Mesendoderm (in vitro differentiated cells): ENCODE results near the gene ZNF628.

Experiments used
- DNase-seq: peaks from one replicate; pipeline ENCODE4 v3.0.0; 2013
- H2AK5ac ChIP-seq: 2 replicates; pipeline ENCODE4 v1.6.1; 2013; ENCODE audit warnings: low read length, inconsistent platforms
- H2BK120ac ChIP-seq: 2 replicates; pipeline ENCODE4 v1.6.1; 2013; ENCODE audit warnings: low read depth, mild to moderate bottlenecking, low read length, moderate library complexity, mixed read lengths
- H2BK15ac ChIP-seq: replicated peaks from 2 replicates; pipeline ENCODE4 v1.6.1; 2013; ENCODE audit warnings: low read depth, mild to moderate bottlenecking, moderate library complexity
- H2BK5ac ChIP-seq: 2 replicates; pipeline ENCODE4 v1.6.1; 2013; ENCODE audit warnings: low read length, inconsistent platforms
- H3K18ac ChIP-seq: 2 replicates; pipeline ENCODE4 v1.6.1; 2013; ENCODE audit warnings: mild to moderate bottlenecking, low read length, mixed read lengths
- H3K23ac ChIP-seq: one replicate; pipeline ENCODE4 v1.6.1; 2013; ENCODE audit warnings: low read length
- H3K27ac ChIP-seq: 2 replicates; pipeline ENCODE4 v1.5.1; 2013; ENCODE audit warnings: low read depth, mild to moderate bottlenecking, inconsistent platforms, low read length, moderate library complexity
- H3K27me3 ChIP-seq: 2 replicates; pipeline ENCODE4 v1.6.1; 2013; ENCODE audit warnings: low read length, control low read depth, mild to moderate bottlenecking, inconsistent platforms; ENCODE audit not compliant: insufficient read depth, poor library complexity
- H3K36me3 ChIP-seq: 2 replicates; pipeline ENCODE4 v1.6.1; 2013; ENCODE audit warnings: low read length, inconsistent platforms; ENCODE audit not compliant: control insufficient read depth, insufficient read depth
- H3K4ac ChIP-seq: one replicate; pipeline ENCODE4 v1.6.1; 2013; ENCODE audit warnings: low read depth, mild to moderate bottlenecking, low read length, moderate library complexity
- H3K4me1 ChIP-seq: 2 replicates; pipeline ENCODE4 v1.6.1; 2013; ENCODE audit warnings: low read depth, low read length, inconsistent platforms; ENCODE audit not compliant: control insufficient read depth
- H3K4me2 ChIP-seq: 2 replicates; pipeline ENCODE4 v1.6.1; 2013; ENCODE audit warnings: low read length
- H3K4me3 ChIP-seq: 2 replicates; pipeline ENCODE4 v1.5.1; 2013; ENCODE audit warnings: mild to moderate bottlenecking, low read length
- H3K56ac ChIP-seq: one replicate; pipeline ENCODE4 v1.6.1; 2013; ENCODE audit warnings: low read length
- H3K79me1 ChIP-seq: 2 replicates; pipeline ENCODE4 v1.6.1; 2013; ENCODE audit warnings: low read length, inconsistent platforms
- H3K79me2 ChIP-seq: 2 replicates; pipeline ENCODE4 v1.6.1; 2013; ENCODE audit warnings: mild to moderate bottlenecking, low read length; ENCODE audit not compliant: control insufficient read depth, insufficient read depth
- H3K9ac ChIP-seq: 2 replicates; pipeline ENCODE4 v1.6.1; 2013; ENCODE audit warnings: low read length, inconsistent platforms
- H4K5ac ChIP-seq: one replicate; pipeline ENCODE4 v1.6.1; 2013; ENCODE audit warnings: low read length
- H4K8ac ChIP-seq: one replicate; pipeline ENCODE4 v1.6.1; 2013; ENCODE audit warnings: low read depth, mild to moderate bottlenecking, control low read depth, low read length, moderate library complexity
- WGBS: extraction: QIAGEN DNeasy Blood & Tissue Kit; methylation state at CpG from one replicate; pipeline ENCODE4 v1.1.7; 2013; ENCODE audit warnings: low lambda C conversion rate, missing lambda C conversion rate; ENCODE audit not compliant: insufficient coverage; ENCODE audit errors: extremely low coverage; 5-methylcytosine and 5-hydroxymethylcytosine counted together

Gene ZNF628

DNA sequence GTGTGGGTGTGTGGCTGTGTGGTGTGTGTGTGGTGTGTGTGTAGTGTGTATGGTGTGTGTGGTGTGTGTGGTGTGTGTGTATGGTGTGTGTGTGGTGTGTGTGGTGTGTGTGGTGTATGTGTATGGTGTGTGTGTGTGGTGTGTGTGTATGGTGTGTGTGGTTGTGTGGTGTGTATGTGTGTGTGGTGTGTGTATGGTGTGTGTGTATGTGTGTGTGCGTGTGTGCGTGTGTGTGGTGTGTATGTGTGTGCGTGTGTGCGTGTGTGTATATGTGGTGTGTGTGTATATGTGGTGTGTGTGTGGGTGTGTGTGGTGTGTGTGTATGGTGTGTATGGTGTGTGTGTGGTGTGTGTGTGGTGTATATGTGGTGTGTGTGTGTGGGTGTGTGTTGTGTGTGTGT, 41.4 kb upstream of the ZNF628 start:
- peaks cover under 1% of the 10 kb centered on the region for H3K27me3 ChIP-seq
- no peak for DNase-seq
- no peak overlapping the region for H2AK5ac ChIP-seq
- no peak overlapping the region for H3K27ac ChIP-seq
- H3K79me1 ChIP-seq, result no peaks in the 10 kb centered on the region
- no peaks in the 10 kb centered on the region for H3K4me1 ChIP-seq
- H3K4ac ChIP-seq, result no peak overlapping the region
- no peak overlapping the region for H3K9ac ChIP-seq
- H3K4me2 ChIP-seq, result no peak overlapping the region
- H3K18ac ChIP-seq, result no peak overlapping the region
- no peaks in the 10 kb centered on the region for H3K36me3 ChIP-seq
- H3K23ac ChIP-seq, result no peak overlapping the region
- H4K5ac ChIP-seq, result no peak overlapping the region
- H4K8ac ChIP-seq, result no peak overlapping the region
- 100% methylated on average over 4 of the region's 4 CpGs for WGBS
- H3K79me2 ChIP-seq, result no peaks in the 10 kb centered on the region
- H2BK120ac ChIP-seq, result no peak overlapping the region
- no peak overlapping the region for H2BK15ac ChIP-seq
- no peak overlapping the region for H3K4me3 ChIP-seq
- no peak overlapping the region for H2BK5ac ChIP-seq
- no peak overlapping the region for H3K56ac ChIP-seq

DNA sequence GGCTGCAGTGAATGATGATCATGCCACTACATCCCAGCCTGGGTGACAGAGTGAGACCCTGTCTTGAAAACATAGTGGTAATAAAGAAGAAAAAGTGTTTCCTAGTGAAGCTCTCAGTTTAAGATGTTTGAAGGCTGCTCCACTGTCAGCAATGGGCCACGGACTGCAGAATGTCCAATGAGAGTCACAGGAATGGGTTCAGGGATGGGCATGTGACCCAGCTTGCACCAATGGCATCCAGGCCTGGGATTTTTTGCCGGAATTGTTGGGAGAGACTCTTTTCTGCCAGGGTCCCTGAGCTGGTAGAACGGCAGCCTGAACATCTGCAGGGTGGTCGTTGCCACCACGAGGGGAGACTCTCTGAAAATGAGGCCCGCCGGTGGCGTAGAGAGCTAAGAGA, 39.6 kb upstream of the ZNF628 start:
- H3K79me2 ChIP-seq, result no peaks in the 10 kb centered on the region
- DNase-seq, result no peak
- no CpG with 5 or more reads among the region's 8 CpGs for WGBS
- H2BK15ac ChIP-seq, result no peak overlapping the region
- no peak overlapping the region for H3K18ac ChIP-seq
- H2BK5ac ChIP-seq, result no peak overlapping the region
- H3K4me3 ChIP-seq, result no peak overlapping the region
- H3K4ac ChIP-seq, result no peak overlapping the region
- H3K23ac ChIP-seq, result no peak overlapping the region
- no peaks in the 10 kb centered on the region for H3K36me3 ChIP-seq
- no peak overlapping the region for H3K27ac ChIP-seq
- no peak overlapping the region for H4K8ac ChIP-seq
- no peak overlapping the region for H3K4me2 ChIP-seq
- no peak overlapping the region for H2BK120ac ChIP-seq
- H3K4me1 ChIP-seq, result no peaks in the 10 kb centered on the region
- H3K27me3 ChIP-seq, result peaks cover 15% of the 10 kb centered on the region
- no peak overlapping the region for H3K9ac ChIP-seq
- no peak overlapping the region for H4K5ac ChIP-seq
- no peak overlapping the region for H2AK5ac ChIP-seq
- H3K79me1 ChIP-seq, result no peaks in the 10 kb centered on the region
- H3K56ac ChIP-seq, result no peak overlapping the region

DNA sequence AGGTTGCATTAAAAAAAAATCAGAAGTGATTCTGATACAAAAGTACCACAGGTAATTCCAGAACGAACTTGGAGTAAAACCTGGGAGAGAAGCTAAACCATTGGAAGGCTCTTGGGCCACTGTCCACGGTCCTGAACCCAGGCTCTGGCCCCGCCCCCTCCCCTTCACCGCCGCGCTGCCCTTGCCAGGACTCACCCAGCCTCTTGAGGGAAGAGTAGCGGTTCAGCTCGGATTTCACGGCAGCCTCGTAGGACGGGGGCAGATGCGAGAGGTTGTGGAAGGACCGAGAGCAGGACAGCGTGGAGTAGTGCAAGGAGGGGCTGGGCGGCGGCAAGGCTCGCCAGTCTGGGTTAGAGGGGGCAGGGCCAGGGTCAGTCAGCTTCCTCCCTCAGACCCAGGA, 39.0 kb upstream of the ZNF628 start:
- no CpG with 5 or more reads among the region's 17 CpGs for WGBS
- Histone ChIP-seq H2BK15ac (no peak overlapping the region), H3K4ac (no peak overlapping the region), H4K5ac (no peak overlapping the region), H3K23ac (no peak overlapping the region), H3K56ac (no peak overlapping the region), H3K79me2 (no peaks in the 10 kb centered on the region), H3K4me1 (no peaks in the 10 kb centered on the region), H3K27ac (no peak overlapping the region), H3K27me3 (peaks cover 17% of the 10 kb centered on the region), H2BK5ac (no peak overlapping the region), H2BK120ac (no peak overlapping the region), H4K8ac (no peak overlapping the region), H3K79me1 (no peaks in the 10 kb centered on the region), H3K4me3 (no peak overlapping the region), H2AK5ac (no peak overlapping the region), H3K9ac (no peak overlapping the region), H3K4me2 (no peak overlapping the region), H3K36me3 (no peaks in the 10 kb centered on the region), H3K18ac (no peak overlapping the region)
- peak; percentile 87 for DNase-seq

DNA sequence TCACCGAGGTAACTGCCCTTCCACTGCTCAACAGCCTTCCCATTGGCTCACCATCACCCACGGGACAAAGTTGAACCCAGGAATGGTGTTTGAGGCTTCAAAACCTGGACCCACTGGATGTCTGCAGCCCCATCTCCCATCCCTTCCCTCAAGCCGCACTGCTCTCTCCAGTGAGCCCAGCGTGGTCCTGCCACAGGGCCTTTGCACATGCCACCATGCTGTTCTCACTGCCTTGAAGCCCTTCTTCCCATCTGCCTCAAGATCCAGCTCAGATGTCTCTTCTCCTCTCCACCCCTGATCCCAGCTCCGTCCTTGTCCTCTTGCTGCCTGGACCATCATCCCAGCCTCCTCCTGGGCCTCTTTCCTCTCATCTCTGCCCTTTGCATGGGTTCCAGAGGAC, 37.4 kb upstream of the ZNF628 start:
- Histone ChIP-seq H2BK120ac (no peak overlapping the region), H3K23ac (no peak overlapping the region), H3K79me1 (no peaks in the 10 kb centered on the region), H3K56ac (no peak overlapping the region), H3K9ac (no peak overlapping the region), H3K4me3 (no peak overlapping the region), H3K79me2 (no peaks in the 10 kb centered on the region), H2BK15ac (no peak overlapping the region), H2AK5ac (no peak overlapping the region), H2BK5ac (no peak overlapping the region), H3K36me3 (no peaks in the 10 kb centered on the region), H3K27ac (no peak overlapping the region), H4K8ac (no peak overlapping the region), H4K5ac (no peak overlapping the region), H3K4me1 (no peaks in the 10 kb centered on the region), H3K4ac (no peak overlapping the region), H3K27me3 (peaks cover 29% of the 10 kb centered on the region), H3K18ac (no peak overlapping the region), H3K4me2 (no peak overlapping the region)
- no peak for DNase-seq
- no CpG with 5 or more reads among the region's 5 CpGs for WGBS

DNA sequence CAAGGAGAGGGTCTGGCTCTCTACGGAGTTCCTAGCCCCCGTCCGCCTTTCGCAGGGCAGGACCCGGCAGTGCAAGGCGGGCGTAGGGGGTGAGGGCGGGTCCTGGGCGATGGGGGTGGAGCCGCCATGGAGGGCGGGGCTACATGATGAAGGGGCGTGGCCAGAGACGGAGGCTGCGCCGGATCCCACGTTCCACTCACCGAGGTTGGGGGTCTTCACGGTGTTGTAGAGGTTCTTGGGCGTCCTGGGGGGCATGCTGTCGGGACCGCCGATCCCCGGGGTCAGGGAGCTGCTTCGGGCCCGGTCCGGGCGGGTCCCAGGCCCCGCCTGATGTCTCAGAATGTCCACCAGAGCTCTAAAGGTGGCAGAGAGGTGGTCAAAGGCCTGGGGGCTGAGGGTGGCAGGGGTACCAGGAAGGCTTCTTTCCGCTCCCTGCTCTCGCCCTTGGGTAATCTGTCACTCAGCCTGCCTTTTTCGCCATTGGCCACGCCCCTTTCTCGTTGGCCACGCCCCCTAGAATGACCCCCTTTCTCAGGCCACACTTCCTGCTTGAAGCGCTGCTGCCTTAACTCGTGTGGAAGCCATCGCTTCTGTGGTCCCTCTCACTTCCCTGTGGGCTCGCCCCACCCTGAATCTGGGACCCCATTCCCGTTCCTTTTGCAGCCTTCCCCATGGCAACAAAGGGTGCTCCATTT, 35.9 kb upstream of the ZNF628 start:
- H3K79me2 ChIP-seq, result no peaks in the 10 kb centered on the region
- H3K36me3 ChIP-seq, result no peaks in the 10 kb centered on the region
- no peak overlapping the region for H4K5ac ChIP-seq
- H3K23ac ChIP-seq, result no peak overlapping the region
- no peak overlapping the region for H2BK15ac ChIP-seq
- no peak overlapping the region for H3K18ac ChIP-seq
- no CpG with 5 or more reads among the region's 39 CpGs for WGBS
- no peak overlapping the region for H4K8ac ChIP-seq
- H3K79me1 ChIP-seq, result no peaks in the 10 kb centered on the region
- peaks cover 40% of the 10 kb centered on the region for H3K27me3 ChIP-seq
- no peak overlapping the region for H3K9ac ChIP-seq
- H2BK5ac ChIP-seq, result no peak overlapping the region
- no peak overlapping the region for H3K27ac ChIP-seq
- H3K4me3 ChIP-seq, result no peak overlapping the region
- H3K56ac ChIP-seq, result no peak overlapping the region
- no peak overlapping the region for H3K4me2 ChIP-seq
- DNase-seq, result peak; percentile 60
- H2BK120ac ChIP-seq, result no peak overlapping the region
- no peak overlapping the region for H2AK5ac ChIP-seq
- H3K4me1 ChIP-seq, result no peaks in the 10 kb centered on the region
- no peak overlapping the region for H3K4ac ChIP-seq

DNA sequence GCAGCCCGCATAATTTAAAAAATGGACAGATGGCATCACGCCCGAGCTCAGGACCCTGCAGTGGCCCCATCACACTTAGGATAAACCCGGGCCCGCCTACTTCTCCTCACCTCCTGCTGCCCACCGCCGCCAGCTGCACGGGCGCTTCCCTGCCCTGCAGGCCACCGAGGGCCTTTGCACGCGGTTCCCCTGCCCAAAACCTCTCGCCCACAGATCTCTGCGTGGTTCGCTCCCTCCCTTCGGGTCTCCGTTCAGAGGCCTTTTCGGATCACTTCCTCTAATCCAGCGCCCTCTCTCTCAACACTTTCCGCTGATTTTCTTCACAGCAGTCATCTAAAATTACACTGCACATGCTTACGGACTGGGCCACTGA, 35.1 kb upstream of the ZNF628 start:
- Histone ChIP-seq H3K79me1 (no peaks in the 10 kb centered on the region), H3K79me2 (no peaks in the 10 kb centered on the region), H4K8ac (no peak overlapping the region), H3K27me3 (peaks cover 43% of the 10 kb centered on the region), H3K4me3 (no peak overlapping the region), H2BK5ac (no peak overlapping the region), H3K9ac (no peak overlapping the region), H4K5ac (no peak overlapping the region), H3K4me2 (no peak overlapping the region), H3K56ac (no peak overlapping the region), H3K4ac (no peak overlapping the region), H3K23ac (no peak overlapping the region), H2BK15ac (no peak overlapping the region), H3K4me1 (no peaks in the 10 kb centered on the region), H2AK5ac (no peak overlapping the region), H3K18ac (no peak overlapping the region), H2BK120ac (no peak overlapping the region), H3K27ac (no peak overlapping the region), H3K36me3 (no peaks in the 10 kb centered on the region)
- DNase-seq, result no peak
- WGBS, result no CpG with 5 or more reads among the region's 21 CpGs
